ENCODE measurements around the gene DIPK1A.
A peak's percentile ranks its signal among the peaks of the same experiment; 100 is the strongest.

Gene DIPK1A

DNA sequence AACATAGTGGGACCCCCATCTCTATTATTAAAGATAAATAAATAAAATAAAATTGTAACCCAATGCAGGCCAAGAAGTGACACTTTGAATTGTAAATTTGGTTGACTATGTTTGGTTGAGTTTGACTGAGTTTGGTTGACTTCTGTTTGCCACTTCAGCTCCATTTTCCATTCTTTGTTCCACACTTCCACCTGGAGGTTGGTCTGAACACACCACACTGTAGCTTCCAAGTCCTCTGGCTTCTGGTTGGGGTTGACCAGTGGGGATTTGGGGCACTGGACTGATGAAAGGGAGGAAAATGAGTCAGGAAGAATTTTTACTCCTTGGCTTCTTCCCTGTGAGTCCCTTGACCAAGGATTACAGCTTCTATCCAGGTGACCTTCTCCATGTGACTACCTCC is 40.6 kb upstream of the DIPK1A start:
- TF ChIP-seq, protein P1, sequence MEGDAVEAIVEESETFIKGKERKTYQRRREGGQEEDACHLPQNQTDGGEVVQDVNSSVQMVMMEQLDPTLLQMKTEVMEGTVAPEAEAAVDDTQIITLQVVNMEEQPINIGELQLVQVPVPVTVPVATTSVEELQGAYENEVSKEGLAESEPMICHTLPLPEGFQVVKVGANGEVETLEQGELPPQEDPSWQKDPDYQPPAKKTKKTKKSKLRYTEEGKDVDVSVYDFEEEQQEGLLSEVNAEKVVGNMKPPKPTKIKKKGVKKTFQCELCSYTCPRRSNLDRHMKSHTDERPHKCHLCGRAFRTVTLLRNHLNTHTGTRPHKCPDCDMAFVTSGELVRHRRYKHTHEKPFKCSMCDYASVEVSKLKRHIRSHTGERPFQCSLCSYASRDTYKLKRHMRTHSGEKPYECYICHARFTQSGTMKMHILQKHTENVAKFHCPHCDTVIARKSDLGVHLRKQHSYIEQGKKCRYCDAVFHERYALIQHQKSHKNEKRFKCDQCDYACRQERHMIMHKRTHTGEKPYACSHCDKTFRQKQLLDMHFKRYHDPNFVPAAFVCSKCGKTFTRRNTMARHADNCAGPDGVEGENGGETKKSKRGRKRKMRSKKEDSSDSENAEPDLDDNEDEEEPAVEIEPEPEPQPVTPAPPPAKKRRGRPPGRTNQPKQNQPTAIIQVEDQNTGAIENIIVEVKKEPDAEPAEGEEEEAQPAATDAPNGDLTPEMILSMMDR (conservative IDR thresholded peaks at IDR 0.05; ENCODE audit: low read depth, low read length), result peak; percentile 2
- DNase-seq (ENCODE audit: low read depth), result no peak
- H3K4me3 ChIP-seq (ENCODE audit: low read length), result no peak overlapping the region

DNA sequence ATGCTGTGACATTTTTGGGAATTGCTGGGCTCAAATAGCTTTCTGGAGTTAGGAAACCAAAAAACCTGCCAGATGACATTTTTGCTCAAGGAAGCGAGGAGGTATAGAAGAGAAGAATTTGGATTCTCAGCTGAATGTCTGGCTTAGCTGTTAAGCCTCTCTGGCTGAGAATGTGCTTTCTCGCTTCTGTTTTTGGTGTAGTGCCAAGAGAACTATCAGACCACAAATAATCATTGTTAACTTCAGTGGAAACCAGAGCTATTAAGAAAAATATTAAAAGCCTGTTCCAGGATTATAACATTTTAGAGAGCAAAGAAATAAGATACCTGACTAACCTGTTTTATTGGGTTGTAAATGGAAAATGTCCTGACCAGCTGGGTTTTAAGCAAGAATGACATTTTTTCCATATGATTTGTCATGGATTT is 39.5 kb upstream of the DIPK1A start:
- DNase-seq (ENCODE audit: low read depth), result no peak
- H3K4me3 ChIP-seq (ENCODE audit: low read length), result no peak overlapping the region
- TF ChIP-seq, protein P1 (conservative IDR thresholded peaks at IDR 0.05; ENCODE audit: low read depth, low read length), result no peak

DNA sequence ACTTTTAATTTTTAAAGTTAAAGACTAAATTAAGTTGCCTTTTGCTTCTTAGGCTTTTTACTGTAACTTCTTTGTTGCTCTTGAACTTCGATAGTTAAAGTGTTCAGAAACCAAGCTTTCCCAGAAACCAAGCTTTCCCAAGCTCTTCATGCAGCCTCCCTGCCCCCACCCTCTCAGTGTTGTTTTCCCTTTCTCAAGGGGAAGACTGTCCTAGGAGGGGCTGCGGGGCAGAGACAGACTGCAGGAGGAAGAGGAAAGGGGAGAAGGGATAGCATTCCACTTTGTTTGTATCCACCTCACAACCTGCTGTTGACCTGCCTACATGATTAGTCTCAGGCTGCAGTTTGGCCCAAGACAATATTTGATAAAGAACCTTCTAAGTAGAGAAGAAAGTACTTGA is 39.0 kb upstream of the DIPK1A start:
- TF ChIP-seq, protein P1 (conservative IDR thresholded peaks at IDR 0.05; ENCODE audit: low read depth, low read length), result no peak
- no peak overlapping the region for H3K4me3 ChIP-seq (ENCODE audit: low read length)
- DNase-seq (ENCODE audit: low read depth), result no peak

DNA sequence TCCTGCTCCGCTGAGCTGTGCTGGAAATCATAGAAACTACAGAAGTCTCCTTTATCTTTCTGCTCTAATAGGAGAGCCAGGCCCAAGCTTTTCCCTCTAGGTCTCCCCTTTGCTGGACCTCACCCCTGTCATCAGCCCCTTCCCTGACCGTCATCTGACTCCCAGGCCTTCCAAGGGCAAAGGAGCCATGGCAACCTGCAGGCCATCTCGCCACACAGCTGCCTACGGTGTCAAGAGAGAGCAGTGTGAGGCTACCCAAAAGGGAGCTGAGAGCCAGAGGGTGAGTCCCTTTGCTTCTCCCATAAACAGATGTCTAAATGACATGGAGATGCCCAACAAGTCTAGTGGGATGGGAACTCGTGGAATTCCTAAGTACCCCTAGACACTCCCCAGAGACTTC is 37.6 kb upstream of the DIPK1A start:
- H3K4me3 ChIP-seq (ENCODE audit: low read length), result no peak overlapping the region
- TF ChIP-seq, protein P1 (conservative IDR thresholded peaks at IDR 0.05; ENCODE audit: low read depth, low read length), result no peak
- DNase-seq (ENCODE audit: low read depth), result no peak

DNA sequence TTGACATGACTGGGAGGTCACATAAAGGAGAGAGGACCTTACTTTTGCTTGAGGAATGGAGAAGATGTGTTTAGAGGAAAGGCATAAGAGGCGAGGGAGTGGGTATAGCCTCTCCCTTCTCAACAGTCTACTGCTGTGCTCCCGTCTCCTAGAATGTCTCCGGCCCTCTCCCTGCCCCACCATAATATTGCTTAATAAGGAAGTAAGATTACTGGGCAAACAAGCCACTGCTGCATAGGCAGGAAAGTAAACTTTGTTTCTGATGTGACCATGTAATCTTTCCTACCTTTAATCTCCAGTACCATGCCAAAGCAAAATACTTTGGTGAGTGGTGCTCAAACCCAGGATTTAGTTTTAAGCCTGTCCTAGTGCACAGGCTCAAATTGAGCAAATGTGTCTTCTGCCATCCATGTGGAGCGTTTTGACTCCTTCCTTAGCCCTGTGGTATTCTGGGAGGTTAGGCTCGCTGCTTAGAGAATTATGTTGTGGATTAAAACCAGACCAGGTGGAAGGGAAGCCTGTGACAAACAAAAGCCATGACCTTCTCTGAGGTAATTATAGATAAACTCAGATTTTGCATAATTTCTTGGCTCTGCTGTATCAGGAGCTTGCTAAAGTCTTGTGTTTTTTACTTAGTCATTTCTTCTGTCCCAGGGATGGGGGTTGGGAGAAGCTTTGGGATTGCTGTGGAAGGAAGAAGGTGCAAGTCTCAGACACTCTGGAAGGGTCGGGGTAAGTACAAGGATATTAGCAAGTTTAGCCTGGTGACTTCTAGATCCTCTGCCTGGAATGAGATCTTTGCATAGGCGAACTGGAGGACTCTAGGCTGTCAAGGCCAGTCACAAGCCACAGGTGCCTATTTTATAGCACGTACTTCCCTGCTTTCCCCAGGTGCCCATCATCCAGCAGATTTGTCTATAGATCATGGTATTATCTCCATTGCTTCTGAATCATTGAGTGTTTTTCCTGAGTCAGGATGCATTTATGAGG is 34.5 kb upstream of the DIPK1A start:
- TF ChIP-seq, protein P1 (conservative IDR thresholded peaks at IDR 0.05; ENCODE audit: low read depth, low read length), result no peak
- H3K4me3 ChIP-seq (ENCODE audit: low read length), result no peak overlapping the region
- DNase-seq (ENCODE audit: low read depth), result no peak

DNA sequence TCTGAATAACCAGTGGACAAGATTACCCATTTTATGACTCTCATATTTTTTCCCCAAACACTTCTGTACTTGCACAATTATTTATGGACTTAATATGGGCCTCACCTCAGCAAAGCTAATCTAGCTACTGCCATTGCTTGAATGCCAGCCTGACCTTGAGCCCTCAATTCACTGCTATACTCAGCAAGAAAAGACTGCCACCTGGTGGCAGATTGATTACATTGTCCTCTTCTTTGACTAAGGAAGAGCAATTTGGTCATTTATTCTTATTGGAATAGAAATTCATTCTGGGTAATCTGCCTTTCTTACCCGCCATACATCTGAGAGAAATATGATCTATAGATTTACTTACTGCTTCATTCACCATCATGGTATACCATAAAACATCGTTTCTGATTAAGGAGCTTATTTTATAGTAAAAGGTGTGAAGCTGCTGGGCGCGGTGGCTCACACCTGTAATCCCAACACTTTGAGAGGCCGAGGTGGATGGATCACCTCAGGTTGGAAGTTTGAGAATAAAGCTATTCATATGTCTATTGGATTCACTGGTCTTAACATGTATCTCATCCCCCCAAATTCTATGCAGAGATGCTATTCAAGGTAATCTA is 32.9 kb upstream of the DIPK1A start:
- no peak overlapping the region for H3K4me3 ChIP-seq (ENCODE audit: low read length)
- peak; percentile 54 for DNase-seq (ENCODE audit: low read depth)
- TF ChIP-seq, protein P1 (conservative IDR thresholded peaks at IDR 0.05; ENCODE audit: low read depth, low read length), result peak; percentile 74

Data from retinal pigment epithelial cell (primary cell).